DOHH2 (cell line): ENCODE measurements around the gene PIWIL4.

Experiments used
- EZH2phosphoT487 ChIP-seq: fragments of 200-600 bp; sonication (generic); IDR thresholded peaks from 2 replicates; pipeline ENCODE4 v1.6.1; 2017; ENCODE audit warnings: borderline replicate concordance, mild to moderate bottlenecking, antibody characterized with exemption, low read length, moderate library complexity, mixed read lengths
- TF ChIP-seq, protein P1 (sequence below): fragments of 200-600 bp; sonication (generic); IDR thresholded peaks from one replicate; pipeline ENCODE4 v1.5.1; 2014; ENCODE audit warnings: antibody characterized with exemption, mild to moderate bottlenecking, low read depth, low read length; ENCODE audit not compliant: poor library complexity, severe bottlenecking

DNA sequence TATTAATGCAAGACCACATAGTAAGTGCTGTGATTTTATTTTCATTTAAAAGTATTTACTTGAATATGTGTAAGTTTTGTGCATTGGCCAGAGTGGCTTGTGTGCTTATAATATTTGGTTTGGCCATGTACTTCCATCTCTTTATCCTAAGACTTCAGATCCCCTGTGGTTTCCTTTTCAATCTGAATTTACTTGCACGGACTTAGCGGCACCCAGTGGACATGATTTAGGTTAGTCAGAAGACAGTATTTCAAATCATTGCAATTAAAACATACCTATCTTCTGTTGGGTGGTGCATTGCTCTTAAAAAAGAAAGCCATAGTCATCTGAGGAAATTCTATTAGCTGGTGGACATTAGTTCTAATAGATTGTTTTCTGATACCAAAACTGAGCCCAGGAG lies 30.7 kb downstream of the PIWIL4 start:
- TF ChIP-seq, protein P1, sequence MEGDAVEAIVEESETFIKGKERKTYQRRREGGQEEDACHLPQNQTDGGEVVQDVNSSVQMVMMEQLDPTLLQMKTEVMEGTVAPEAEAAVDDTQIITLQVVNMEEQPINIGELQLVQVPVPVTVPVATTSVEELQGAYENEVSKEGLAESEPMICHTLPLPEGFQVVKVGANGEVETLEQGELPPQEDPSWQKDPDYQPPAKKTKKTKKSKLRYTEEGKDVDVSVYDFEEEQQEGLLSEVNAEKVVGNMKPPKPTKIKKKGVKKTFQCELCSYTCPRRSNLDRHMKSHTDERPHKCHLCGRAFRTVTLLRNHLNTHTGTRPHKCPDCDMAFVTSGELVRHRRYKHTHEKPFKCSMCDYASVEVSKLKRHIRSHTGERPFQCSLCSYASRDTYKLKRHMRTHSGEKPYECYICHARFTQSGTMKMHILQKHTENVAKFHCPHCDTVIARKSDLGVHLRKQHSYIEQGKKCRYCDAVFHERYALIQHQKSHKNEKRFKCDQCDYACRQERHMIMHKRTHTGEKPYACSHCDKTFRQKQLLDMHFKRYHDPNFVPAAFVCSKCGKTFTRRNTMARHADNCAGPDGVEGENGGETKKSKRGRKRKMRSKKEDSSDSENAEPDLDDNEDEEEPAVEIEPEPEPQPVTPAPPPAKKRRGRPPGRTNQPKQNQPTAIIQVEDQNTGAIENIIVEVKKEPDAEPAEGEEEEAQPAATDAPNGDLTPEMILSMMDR = no peak
- TF ChIP-seq EZH2phosphoT487 = no peak
